A549 (cell line): ENCODE measurements around the gene KDM6B. TPM values are rescaled to one million over a fixed set of nuclear protein-coding genes. Genes with fewer than 3 reads are reported as not detected.

Experiments
- ATAC-seq, 2 experiments: fragments of 200-7000 bp in 1 of 2; fragments of >200 bp in 1 of 2; cut with Nextera tagmentation in 1 of 2; cut with Tn5 transposase in 1 of 2; 3 replicates each; pipeline versions ENCODE4 v1.8.0 to v1.9.1; 2018 to 2020; ENCODE audit warnings: mild to moderate bottlenecking in 1 of 2, moderate library complexity in 1 of 2
- CTCF ChIA-PET: fragments of 300-600 bp; sonication (Branson Sonifier 250); formaldehyde crosslinking; extraction: SDS; loops from one replicate; lab custom pipeline; 2021; ENCODE audit warnings: antibody characterized with exemption, inconsistent platforms; lab: Yijun Ruan, JAX
- POLR2A ChIA-PET: fragments of 350-600 bp; formaldehyde crosslinking; extraction: SDS; loops from one replicate; lab custom pipeline; 2021; ENCODE audit warnings: antibody characterized with exemption, inconsistent platforms; lab: Yijun Ruan, JAX
- DNase-seq, 2 experiments: peaks; one replicate each; pipeline versions ENCODE4 v3.0.0 to v3.0.0-alpha.2; 2011 to 2016; ENCODE audit warnings: low read depth in 1 of 2, low spot score in 1 of 2
- FAIRE-seq: peaks from 2 replicates; lab custom pipeline; 2011; peaks lifted over from hg19 to GRCh38; lab: Jason Lieb, UNC
- H3K27ac ChIP-seq, 2 experiments: fragments of >200 bp; sonication (Bioruptor Twin); formaldehyde crosslinking; 3 replicates each; pipeline ENCODE4 v1.5.1; 2016 to 2017
- H3K4me1 ChIP-seq: fragments of >200 bp; sonication (Bioruptor Twin); formaldehyde crosslinking; 3 replicates; pipeline ENCODE4 v1.6.1; 2016
- H3K4me2 ChIP-seq: fragments of >200 bp; sonication (Bioruptor Twin); formaldehyde crosslinking; 3 replicates; pipeline ENCODE4 v1.6.1; 2016
- H3K4me3 ChIP-seq: fragments of >200 bp; sonication (Bioruptor Twin); formaldehyde crosslinking; 3 replicates; pipeline ENCODE4 v1.5.1; 2016
- H3K9me3 ChIP-seq: fragments of >200 bp; sonication (Bioruptor Twin); formaldehyde crosslinking; 3 replicates; pipeline ENCODE4 v1.6.1; 2016
- BHLHE40 ChIP-seq: IDR thresholded peaks from 2 replicates; pipeline ENCODE4 v1.6.1; 2012; ENCODE audit warnings: low read depth, low read length, inconsistent platforms
- CBX8 ChIP-seq: fragments of 200-600 bp; sonication (generic); IDR thresholded peaks from 2 replicates; pipeline ENCODE4 v1.6.1; 2016
- CHD2 ChIP-seq: fragments of 150-350 bp; IDR thresholded peaks from 2 replicates; pipeline ENCODE4 v1.6.1; 2014; ENCODE audit warnings: low read length; ENCODE audit not compliant: partially characterized antibody
- CHD4 ChIP-seq: fragments of 200-600 bp; sonication (generic); IDR thresholded peaks from 2 replicates; pipeline ENCODE4 v1.6.1; 2016; ENCODE audit warnings: antibody characterized with exemption, mild to moderate bottlenecking, borderline replicate concordance
- EHF ChIP-seq: fragments of 250-450 bp; sonication (Bioruptor Pico); IDR thresholded peaks from 2 replicates; pipeline ENCODE4 v1.5.0; 2020; ENCODE audit warnings: mild to moderate bottlenecking
- ESRRA ChIP-seq: fragments of 150-350 bp; IDR thresholded peaks from 2 replicates; pipeline ENCODE4 v1.6.1; 2014; ENCODE audit warnings: mild to moderate bottlenecking, low read length, borderline replicate concordance
- FOSL2 ChIP-seq, 2 experiments: fragments of 450-650 bp in 1 of 2; fragments of >200 bp in 1 of 2; sonication (Bioruptor Twin) in 1 of 2; formaldehyde crosslinking; IDR thresholded peaks; 2 replicates each; pipeline versions ENCODE4 v1.5.0 to v1.6.1; 2016 to 2020; ENCODE audit warnings: mild to moderate bottlenecking in 1 of 2, moderate library complexity in 1 of 2
- HDAC2 ChIP-seq: fragments of 200-600 bp; sonication (generic); IDR thresholded peaks from 2 replicates; pipeline ENCODE4 v1.6.1; 2016
- HMGXB4 ChIP-seq: fragments of 250-450 bp; sonication (Bioruptor Pico); IDR thresholded peaks from 2 replicates; pipeline ENCODE4 v1.5.0; 2021; ENCODE audit warnings: mild to moderate bottlenecking, moderate library complexity, borderline replicate concordance
- HOXA7 ChIP-seq: fragments of 250-450 bp; sonication (Bioruptor Pico); IDR thresholded peaks from 2 replicates; pipeline ENCODE4 v1.5.0; 2020; ENCODE audit warnings: mild to moderate bottlenecking, moderate library complexity
- HOXB13 ChIP-seq: fragments of 250-450 bp; sonication (Bioruptor Pico); IDR thresholded peaks from 2 replicates; pipeline ENCODE4 v1.5.0; 2020; ENCODE audit warnings: low read depth, mild to moderate bottlenecking, moderate library complexity
- JUNB ChIP-seq: fragments of >200 bp; sonication (Bioruptor Twin); formaldehyde crosslinking; IDR thresholded peaks from 2 replicates; pipeline ENCODE4 v1.6.1; 2016
- MAZ ChIP-seq: fragments of 150-350 bp; IDR thresholded peaks from 2 replicates; pipeline ENCODE4 v1.6.1; 2014; ENCODE audit warnings: antibody characterized with exemption, low read depth, low read length, borderline replicate concordance
- NPAS2 ChIP-seq: fragments of 250-450 bp; sonication (Bioruptor Pico); IDR thresholded peaks from 2 replicates; pipeline ENCODE4 v1.8.0; 2022; ENCODE audit warnings: mild to moderate bottlenecking, moderate library complexity, borderline replicate concordance
- NR3C1 ChIP-seq: fragments of >200 bp; sonication (Bioruptor Twin); formaldehyde crosslinking; IDR thresholded peaks from 3 replicates; pipeline ENCODE4 v1.6.1; 2017
- POLR2A ChIP-seq: IDR thresholded peaks from 2 replicates; pipeline ENCODE4 v1.6.1; 2012; ENCODE audit warnings: mild to moderate bottlenecking, low read length
- RARB ChIP-seq: fragments of 250-450 bp; sonication (Bioruptor Pico); IDR thresholded peaks from 2 replicates; pipeline ENCODE4 v1.8.0; 2021; ENCODE audit warnings: mild to moderate bottlenecking, moderate library complexity
- RCOR1 ChIP-seq: fragments of 150-350 bp; IDR thresholded peaks from 2 replicates; pipeline ENCODE4 v1.6.1; 2014; ENCODE audit warnings: antibody characterized with exemption, low read length, low read depth
- RFX5 ChIP-seq: fragments of 450-650 bp; IDR thresholded peaks from 2 replicates; pipeline ENCODE4 v1.7.1; 2014; ENCODE audit warnings: antibody characterized with exemption, mild to moderate bottlenecking, moderate library complexity
- RNF2 ChIP-seq: fragments of 200-600 bp; sonication (generic); IDR thresholded peaks from 2 replicates; pipeline ENCODE4 v1.6.1; 2016; ENCODE audit warnings: low read depth, mild to moderate bottlenecking, antibody characterized with exemption, moderate library complexity, borderline replicate concordance
- SMC3 ChIP-seq: fragments of >200 bp; sonication (Bioruptor Twin); formaldehyde crosslinking; IDR thresholded peaks from 3 replicates; pipeline ENCODE4 v1.6.1; 2018; ENCODE audit warnings: inconsistent platforms
- TFCP2L1 ChIP-seq: fragments of 250-450 bp; sonication (Bioruptor Pico); IDR thresholded peaks from 2 replicates; pipeline ENCODE4 v1.5.0; 2021; ENCODE audit warnings: mild to moderate bottlenecking
- TP53 ChIP-seq: fragments of 250-450 bp; sonication (Bioruptor Pico); IDR thresholded peaks from 2 replicates; pipeline ENCODE4 v1.5.0; 2021; ENCODE audit warnings: mild to moderate bottlenecking, moderate library complexity
- ZC3H11A ChIP-seq: fragments of 450-650 bp; IDR thresholded peaks from 2 replicates; pipeline ENCODE4 v1.6.1; 2014; ENCODE audit warnings: antibody characterized with exemption, mild to moderate bottlenecking
- WGBS: methylation state at CpG from one replicate; pipeline ENCODE4 v1.1.6; 2017; ENCODE audit errors: missing lambda C conversion rate; 5-methylcytosine and 5-hydroxymethylcytosine counted together
- polyA plus RNA-seq, 4 experiments: library from polyadenylated mRNA; depleted of rRNA in 3 of 4; stranded (reverse); fragments of >200 nt; fragmentation: RNase III in 1 of 4; extraction: RNeasy Plus Mini Kit Qiagen cat#74134 plus additional on column Dnase treatment in 1 of 4; gene quantifications; 2 replicates in 3 of 4; 3 replicates in 1 of 4; pipeline ENCODE4 v1.2.3, GENCODE V29; 2011 to 2017
- TF ChIP-seq, protein P1 (sequence below): fragments of >200 bp; sonication (Bioruptor Twin); formaldehyde crosslinking; IDR thresholded peaks from 3 replicates; pipeline ENCODE4 v1.5.1; 2016
- TF ChIP-seq, protein P2 (sequence below): fragments of >200 bp; sonication (Bioruptor Twin); formaldehyde crosslinking; IDR thresholded peaks from 2 replicates; pipeline ENCODE4 v1.6.1; 2016
- TF ChIP-seq, protein P3 (sequence below): fragments of 200-600 bp; sonication (generic); IDR thresholded peaks from 2 replicates; pipeline ENCODE4 v1.6.1; 2016; ENCODE audit warnings: antibody characterized with exemption, mild to moderate bottlenecking, moderate library complexity

KDM6B gene
- polyA plus RNA-seq, 2 of the 4 experiments (the other 2 are of a cell fraction), result 1.3 to 8.8 TPM

- FAIRE-seq (no peak), DNase-seq (no peak), ATAC-seq (no peak)
- 34% methylated on average over 7 of the region's 7 CpGs for WGBS
- ChIA-PET POLR2A (no interaction called here), CTCF (interaction anchor here (1.0 to 25.1 kb wide), 10 partner anchors 1 to 226 kb away, joined by 3 to 677 read pairs (median 14); partner anchors contain the start of genes CNTROB, KDM6B and TRAPPC1)
- H3K4me1 ChIP-seq, result peaks cover 4% of the 10 kb centered on the region
- no peak overlapping the region for H3K4me3 ChIP-seq
- no peaks in the 10 kb centered on the region for H3K9me3 ChIP-seq
- H3K27ac ChIP-seq, result no peak overlapping the region
- no peak overlapping the region for H3K4me2 ChIP-seq
- TF ChIP-seq EHF (CRISPR knock-in tag) (no peak), NR3C1 (no peak), RNF2 (no peak), HMGXB4 (CRISPR knock-in tag) (no peak), ESRRA (no peak), TFCP2L1 (no peak), POLR2A (no peak), RFX5 (no peak), RCOR1 (no peak), BHLHE40 (no peak), JUNB (no peak), FOSL2 (IDR thresholded peaks at IDR 0.05) (no peak), FOSL2 (CRISPR knock-in tag; IDR thresholded peaks at IDR 0.05) (no peak), HOXA7 (CRISPR knock-in tag) (no peak), SMC3 (no peak), TP53 (CRISPR knock-in tag) (no peak), MAZ (no peak)
- TF ChIP-seq, protein P1, sequence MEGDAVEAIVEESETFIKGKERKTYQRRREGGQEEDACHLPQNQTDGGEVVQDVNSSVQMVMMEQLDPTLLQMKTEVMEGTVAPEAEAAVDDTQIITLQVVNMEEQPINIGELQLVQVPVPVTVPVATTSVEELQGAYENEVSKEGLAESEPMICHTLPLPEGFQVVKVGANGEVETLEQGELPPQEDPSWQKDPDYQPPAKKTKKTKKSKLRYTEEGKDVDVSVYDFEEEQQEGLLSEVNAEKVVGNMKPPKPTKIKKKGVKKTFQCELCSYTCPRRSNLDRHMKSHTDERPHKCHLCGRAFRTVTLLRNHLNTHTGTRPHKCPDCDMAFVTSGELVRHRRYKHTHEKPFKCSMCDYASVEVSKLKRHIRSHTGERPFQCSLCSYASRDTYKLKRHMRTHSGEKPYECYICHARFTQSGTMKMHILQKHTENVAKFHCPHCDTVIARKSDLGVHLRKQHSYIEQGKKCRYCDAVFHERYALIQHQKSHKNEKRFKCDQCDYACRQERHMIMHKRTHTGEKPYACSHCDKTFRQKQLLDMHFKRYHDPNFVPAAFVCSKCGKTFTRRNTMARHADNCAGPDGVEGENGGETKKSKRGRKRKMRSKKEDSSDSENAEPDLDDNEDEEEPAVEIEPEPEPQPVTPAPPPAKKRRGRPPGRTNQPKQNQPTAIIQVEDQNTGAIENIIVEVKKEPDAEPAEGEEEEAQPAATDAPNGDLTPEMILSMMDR, result no peak
- TF ChIP-seq, protein P2, sequence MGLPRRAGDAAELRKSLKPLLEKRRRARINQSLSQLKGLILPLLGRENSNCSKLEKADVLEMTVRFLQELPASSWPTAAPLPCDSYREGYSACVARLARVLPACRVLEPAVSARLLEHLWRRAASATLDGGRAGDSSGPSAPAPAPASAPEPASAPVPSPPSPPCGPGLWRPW, result no peak
- TF ChIP-seq, protein P3, sequence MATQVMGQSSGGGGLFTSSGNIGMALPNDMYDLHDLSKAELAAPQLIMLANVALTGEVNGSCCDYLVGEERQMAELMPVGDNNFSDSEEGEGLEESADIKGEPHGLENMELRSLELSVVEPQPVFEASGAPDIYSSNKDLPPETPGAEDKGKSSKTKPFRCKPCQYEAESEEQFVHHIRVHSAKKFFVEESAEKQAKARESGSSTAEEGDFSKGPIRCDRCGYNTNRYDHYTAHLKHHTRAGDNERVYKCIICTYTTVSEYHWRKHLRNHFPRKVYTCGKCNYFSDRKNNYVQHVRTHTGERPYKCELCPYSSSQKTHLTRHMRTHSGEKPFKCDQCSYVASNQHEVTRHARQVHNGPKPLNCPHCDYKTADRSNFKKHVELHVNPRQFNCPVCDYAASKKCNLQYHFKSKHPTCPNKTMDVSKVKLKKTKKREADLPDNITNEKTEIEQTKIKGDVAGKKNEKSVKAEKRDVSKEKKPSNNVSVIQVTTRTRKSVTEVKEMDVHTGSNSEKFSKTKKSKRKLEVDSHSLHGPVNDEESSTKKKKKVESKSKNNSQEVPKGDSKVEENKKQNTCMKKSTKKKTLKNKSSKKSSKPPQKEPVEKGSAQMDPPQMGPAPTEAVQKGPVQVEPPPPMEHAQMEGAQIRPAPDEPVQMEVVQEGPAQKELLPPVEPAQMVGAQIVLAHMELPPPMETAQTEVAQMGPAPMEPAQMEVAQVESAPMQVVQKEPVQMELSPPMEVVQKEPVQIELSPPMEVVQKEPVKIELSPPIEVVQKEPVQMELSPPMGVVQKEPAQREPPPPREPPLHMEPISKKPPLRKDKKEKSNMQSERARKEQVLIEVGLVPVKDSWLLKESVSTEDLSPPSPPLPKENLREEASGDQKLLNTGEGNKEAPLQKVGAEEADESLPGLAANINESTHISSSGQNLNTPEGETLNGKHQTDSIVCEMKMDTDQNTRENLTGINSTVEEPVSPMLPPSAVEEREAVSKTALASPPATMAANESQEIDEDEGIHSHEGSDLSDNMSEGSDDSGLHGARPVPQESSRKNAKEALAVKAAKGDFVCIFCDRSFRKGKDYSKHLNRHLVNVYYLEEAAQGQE, result no peak
- TF ChIP-seq, all 56 proteins: peak for 0
These were observed 2.8 kb upstream of the KDM6B start for GRCh38 chr17:7831233-7831632.

GRCh38 chr17:7832431-7832830 is 1.6 kb upstream of the KDM6B start:
- POLR2A ChIA-PET, result interaction anchor here (0.6 to 2.2 kb wide), 3 partner anchors 10 to 25 kb away, joined by 3 to 8 read pairs (median 3); partner anchors contain the start of gene NAA38
- DNase-seq (no peak), FAIRE-seq (no peak), ATAC-seq (no peak)
- 82% methylated on average over 10 of the region's 10 CpGs for WGBS
- H3K9me3 ChIP-seq, result no peaks in the 10 kb centered on the region
- no peak overlapping the region for H3K4me2 ChIP-seq
- peaks cover 11% of the 10 kb centered on the region for H3K4me1 ChIP-seq
- no peak overlapping the region for H3K27ac ChIP-seq
- no peak overlapping the region for H3K4me3 ChIP-seq
- CTCF ChIA-PET, result interaction anchor here (0.8 to 25.1 kb wide), 18 partner anchors 3 to 247 kb away, joined by 3 to 677 read pairs (median 12); partner anchors contain the start of genes KDM6B, NAA38, TMEM88 and TP53
- TF ChIP-seq RARB (CRISPR knock-in tag), result no peak
- TF ChIP-seq TFCP2L1, result no peak
- TF ChIP-seq HOXA7 (CRISPR knock-in tag), result no peak
- no peak for TF ChIP-seq ZC3H11A
- no peak for TF ChIP-seq CBX8
- TF ChIP-seq CHD2, result no peak
- TF ChIP-seq HOXB13 (CRISPR knock-in tag), result no peak
- no peak for TF ChIP-seq NPAS2 (CRISPR knock-in tag)
- TF ChIP-seq CHD4, result no peak
- TF ChIP-seq HDAC2, result no peak
- TF ChIP-seq RFX5, result no peak
- TF ChIP-seq, all 56 proteins: peak for 0
